ENCODE data around the gene CTSA.

Gene CTSA

DNA sequence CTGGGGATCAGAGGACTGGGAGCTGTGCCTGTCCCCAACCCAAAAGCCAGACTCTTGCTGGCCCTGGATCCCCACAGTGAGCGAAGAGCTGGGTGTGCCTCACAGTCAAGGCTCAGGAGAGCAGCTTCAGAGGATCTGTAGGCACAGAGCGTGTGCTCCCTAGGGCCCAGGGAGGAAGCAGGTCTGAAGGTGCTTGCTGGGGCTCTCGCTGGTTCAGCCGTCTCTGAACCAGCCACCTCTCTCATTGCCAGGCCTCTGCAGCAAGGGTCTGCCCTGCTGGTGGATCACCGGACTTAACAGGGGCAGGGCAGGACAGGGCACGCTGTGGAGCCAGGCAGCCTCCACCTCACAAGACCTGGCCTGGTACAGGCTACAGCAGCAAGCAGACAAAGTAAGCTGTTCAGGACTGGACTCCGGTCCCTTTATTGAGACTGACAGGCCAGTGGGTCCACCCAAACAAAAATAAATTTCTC is 57.2 kb downstream of the CTSA start:
- Histone ChIP-seq H3K4me3 (ENCODE audit: low read length in 2 of 2) (no peak overlapping the region), H3K4me1 (ENCODE audit: control insufficient read depth in 2 of 2, insufficient read depth in 2 of 2, low read length in 2 of 2) (no peaks in the 10 kb centered on the region), H3K9me3 (ENCODE audit: control insufficient read depth in 2 of 2, low read length in 2 of 2) (no peaks in the 10 kb centered on the region), H3K27ac (ENCODE audit: low read depth in 2 of 2, low read length in 2 of 2) (no peak overlapping the region), H3K9ac (ENCODE audit: low read depth in 1 of 2, low read length in 2 of 2) (no peak overlapping the region), H3K36me3 (ENCODE audit: control insufficient read depth in 2 of 2, insufficient read depth in 2 of 2, low read length in 2 of 2) (peaks cover 93 to 95% of the 10 kb centered on the region in 2 donors), H3K27me3 (ENCODE audit: control insufficient read depth in 2 of 2, insufficient read depth in 2 of 2, low read length in 2 of 2) (no peaks in the 10 kb centered on the region)

All from mucosa of rectum (tissue), 2 donors.